B cell (primary cell): ENCODE data around the gene USB1. TPM values are rescaled to one million over a fixed set of nuclear protein-coding genes. Genes with fewer than 3 reads are reported as not detected.
A peak's percentile ranks its signal among the peaks of the same experiment; 100 is the strongest.

Experiments
- ATAC-seq: fragments of 200-7000 bp; cut with Tn5 transposase; one replicate; pipeline ENCODE4 v1.10.0; 2021; ENCODE audit warnings: low read depth, mild to moderate bottlenecking, moderate number of reproducible peaks, moderate library complexity
- CTCF ChIA-PET: fragments of 350-600 bp; sonication (Branson Sonifier 250); formaldehyde crosslinking; loops from one replicate; lab custom pipeline; 2021; ENCODE audit warnings: antibody characterized with exemption, inconsistent platforms; lab: Charles Lee
- POLR2A ChIA-PET: fragments of 350-600 bp; sonication (Branson Sonifier 250); formaldehyde crosslinking; loops from one replicate; lab custom pipeline; 2021; ENCODE audit warnings: antibody characterized with exemption; lab: Charles Lee
- DNase-seq: peaks from one replicate; pipeline ENCODE4 v3.0.0; 2013
- H2AFZ ChIP-seq: 2 replicates; pipeline ENCODE4 v1.6.1; 2012; ENCODE audit warnings: mild to moderate bottlenecking, low read depth, low read length; ENCODE audit not compliant: insufficient read depth, poor library complexity, severe bottlenecking
- H3K27ac ChIP-seq, 2 donors: 1 replicate in 1 of 2; 2 replicates in 1 of 2; pipeline ENCODE4 v1.5.1; 2012 to 2013; ENCODE audit warnings: low read length in 2 of 2, mild to moderate bottlenecking in 2 of 2, moderate library complexity in 1 of 2
- H3K27me3 ChIP-seq, 4 experiments: fragments of 200-600 bp in 1 of 4; sonication (generic) in 1 of 4; replicated peaks in 1 of 4; 1 replicate in 2 of 4; 2 replicates in 2 of 4; pipeline versions ENCODE4 v1.6.1 to v1.7.0; 2013 to 2016; ENCODE audit warnings: low read length in 3 of 4, mild to moderate bottlenecking in 2 of 4, mixed read lengths in 1 of 4, moderate library complexity in 1 of 4; ENCODE audit not compliant: insufficient read depth in 4 of 4, control insufficient read depth in 3 of 4; ENCODE audit errors: control extremely low read depth in 1 of 4
- H3K36me3 ChIP-seq, 2 experiments: replicated peaks in 1 of 2; 1 replicate in 1 of 2; 2 replicates in 1 of 2; pipeline versions ENCODE4 v1.6.1 to v1.7.1; 2013; ENCODE audit warnings: low read length in 1 of 2; ENCODE audit not compliant: insufficient read depth in 2 of 2, control insufficient read depth in 1 of 2; ENCODE audit errors: control extremely low read depth in 1 of 2, extremely low read depth in 1 of 2
- H3K4me1 ChIP-seq, 2 donors: fragments of 200-600 bp in 1 of 2; sonication (generic) in 1 of 2; 1 replicate in 1 of 2; 2 replicates in 1 of 2; pipeline versions ENCODE4 v1.5.1 to v1.6.1; 2013 to 2017; ENCODE audit warnings: low read length in 2 of 2; ENCODE audit not compliant: control insufficient read depth in 2 of 2, insufficient read depth in 2 of 2
- H3K4me2 ChIP-seq: replicated peaks from 2 replicates; pipeline ENCODE3; 2012; ENCODE audit warnings: mild to moderate bottlenecking, low read depth, low read length; ENCODE audit not compliant: poor library complexity, severe bottlenecking
- H3K4me3 ChIP-seq, 5 experiments: fragments of 200-600 bp in 1 of 5; sonication (generic) in 1 of 5; 1 replicate in 3 of 5; 2 replicates in 2 of 5; pipeline versions ENCODE4 v1.5.1 to v1.7.0; 2011 to 2016; ENCODE audit warnings: low read length in 4 of 5, mild to moderate bottlenecking in 4 of 5, low read depth in 2 of 5, control low read depth in 1 of 5, moderate library complexity in 1 of 5; ENCODE audit not compliant: insufficient read depth in 1 of 5; ENCODE audit errors: control extremely low read depth in 1 of 5, extremely low read depth in 1 of 5
- H3K79me2 ChIP-seq: fragments of 200-600 bp; sonication (generic); one replicate; pipeline ENCODE4 v1.6.0; 2016; ENCODE audit warnings: low read length; ENCODE audit not compliant: control insufficient read depth, insufficient read depth
- H3K9ac ChIP-seq: fragments of 200-600 bp; sonication (generic); 2 replicates; pipeline ENCODE4 v1.6.1; 2017; ENCODE audit warnings: mild to moderate bottlenecking, low read length, moderate library complexity
- H3K9me3 ChIP-seq, 3 donors: one replicate each; pipeline versions ENCODE4 v1.6.1 to v1.7.1; 2013; ENCODE audit warnings: low read length in 2 of 3; ENCODE audit not compliant: control insufficient read depth in 2 of 3, insufficient read depth in 1 of 3; ENCODE audit errors: control extremely low read depth in 1 of 3
- H4K20me1 ChIP-seq: 2 replicates; pipeline ENCODE4 v1.6.0; 2012; ENCODE audit warnings: mild to moderate bottlenecking, low read length; ENCODE audit not compliant: insufficient read depth, control insufficient read depth, poor library complexity, severe bottlenecking
- H3K27ac Mint-ChIP-seq: one replicate; pipeline ENCODE4 v1.8.0; 2021; ENCODE audit warnings: mixed read lengths
- H3K27me3 Mint-ChIP-seq: one replicate; pipeline ENCODE4 v1.8.0; 2021; ENCODE audit warnings: mixed read lengths
- H3K4me1 Mint-ChIP-seq: one replicate; pipeline ENCODE4 v1.8.0; 2021; ENCODE audit warnings: mixed read lengths
- H3K4me3 Mint-ChIP-seq: one replicate; pipeline ENCODE4 v1.8.0; 2021; ENCODE audit warnings: mixed read lengths
- H3K9me3 Mint-ChIP-seq: one replicate; pipeline ENCODE4 v1.8.0; 2022; ENCODE audit warnings: mixed read lengths; ENCODE audit not compliant: insufficient read depth
- EZH2 ChIP-seq: IDR thresholded peaks from 2 replicates; pipeline ENCODE4 v1.6.1; 2012; ENCODE audit warnings: borderline replicate concordance, low read depth, mild to moderate bottlenecking, moderate library complexity, low read length; ENCODE audit not compliant: insufficient read depth, poor library complexity, severe bottlenecking
- WGBS: methylation state at CpG from one replicate; pipeline ENCODE4 v1.1.5; 2013; ENCODE audit warnings: missing lambda C conversion rate; ENCODE audit not compliant: insufficient coverage; 5-methylcytosine and 5-hydroxymethylcytosine counted together
- intact Hi-C: fragments of 100-400 bp; cut with micrococcal nuclease; formaldehyde crosslinking; loops from one replicate; pipeline ENCODE4 v1.10.0; 2022
- polyA plus RNA-seq: library from polyadenylated mRNA; depleted of rRNA; stranded (reverse); fragments of >200 nt; gene quantifications from 2 replicates; pipeline ENCODE4 v1.2.3, GENCODE V29; 2012
- total RNA-seq, 2 donors: library from RNA; stranded (reverse); fragments of 120-200 nt in 1 of 2; gene quantifications; 1 replicate in 1 of 2; 2 replicates in 1 of 2; pipeline versions ENCODE4 v1.2.3 to v1.2.4, GENCODE V29; 2013 to 2022
- TF ChIP-seq, protein P1 (sequence below): fragments of 200-600 bp; IDR thresholded peaks from one replicate; pipeline ENCODE4 v1.8.0; 2022; ENCODE audit warnings: antibody characterized with exemption, mild to moderate bottlenecking

The USB1 gene
- total and polyA plus RNA-seq, 2 donors (not counting 1 experiment from before 2014, with no cell fraction given): 32.8 to 37.0 TPM

DNA sequence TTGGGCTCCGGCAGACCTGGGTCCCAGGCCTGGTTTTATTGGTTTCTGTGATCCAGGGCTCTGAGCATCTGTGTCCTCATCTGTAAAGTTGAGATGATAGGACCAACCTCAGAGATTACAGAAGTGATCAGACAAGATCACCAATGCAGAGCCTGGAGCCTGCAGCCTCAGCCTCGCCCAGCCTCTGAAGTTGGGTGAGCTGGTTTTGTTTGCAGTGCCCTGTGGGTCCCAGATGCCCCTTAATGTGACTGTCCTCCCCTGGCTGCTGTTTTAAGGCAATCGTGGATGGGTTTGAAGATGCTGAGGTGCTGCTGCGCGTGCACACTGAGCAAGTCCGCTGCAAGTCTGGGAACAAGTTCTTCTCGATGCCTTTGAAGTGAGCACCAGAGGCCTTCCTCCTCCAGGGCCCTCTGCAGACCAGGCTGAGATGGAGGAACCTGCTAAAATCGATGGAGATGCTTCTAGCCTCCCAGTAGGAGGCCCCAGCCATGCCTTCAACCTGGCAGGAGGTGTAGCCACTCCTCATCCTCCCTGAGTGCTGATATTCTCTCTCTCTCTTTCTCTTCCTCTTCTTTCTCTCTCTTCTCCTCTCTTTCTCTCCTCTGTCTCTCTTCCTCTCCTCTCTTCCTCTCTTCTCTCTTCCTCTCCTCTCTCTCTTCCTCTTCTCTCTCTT is 18.8 kb downstream of the USB1 start:
- Histone ChIP-seq H3K27ac (peak overlapping the region in 1 of 2 donors; percentile 57), H3K4me3 (no peak overlapping the region), H3K27me3 (peaks cover 0 to 10% (median 3%) of the 10 kb centered on the region in 4 experiments), H3K9ac (no peak overlapping the region), H3K9me3 (no peaks in the 10 kb centered on the region), H3K4me2 (peak overlapping the region; percentile 26), H3K4me1 (peaks cover 8 to 10% of the 10 kb centered on the region in 2 donors), H2AFZ (peak overlapping the region; percentile 65), H3K79me2 (no peaks in the 10 kb centered on the region), H4K20me1 (no peaks in the 10 kb centered on the region), H3K36me3 (peaks cover 0 to 8% of the 10 kb centered on the region in 2 experiments)
- 88% methylated on average over 8 of the region's 8 CpGs for WGBS
- Mint-ChIP-seq H3K27me3 (peaks cover 5% of the 10 kb centered on the region), H3K4me1 (peaks cover 8% of the 10 kb centered on the region), H3K4me3 (no peak overlapping the region), H3K9me3 (no peaks in the 10 kb centered on the region), H3K27ac (no peak overlapping the region)
- ChIA-PET CTCF (interaction anchor here (0.7 to 1.1 kb wide), 4 partner anchors 12 to 467 kb away, joined by 3 read pairs; no protein-coding TSS in a partner anchor), POLR2A (no interaction called here)
- ATAC-seq: no peak
- intact Hi-C loops: loop anchor here (1.0 to 10.0 kb wide), 3 partner anchors 15 to 465 kb away; no protein-coding TSS in a partner anchor
- DNase-seq: no peak
- no peak for TF ChIP-seq EZH2

DNA sequence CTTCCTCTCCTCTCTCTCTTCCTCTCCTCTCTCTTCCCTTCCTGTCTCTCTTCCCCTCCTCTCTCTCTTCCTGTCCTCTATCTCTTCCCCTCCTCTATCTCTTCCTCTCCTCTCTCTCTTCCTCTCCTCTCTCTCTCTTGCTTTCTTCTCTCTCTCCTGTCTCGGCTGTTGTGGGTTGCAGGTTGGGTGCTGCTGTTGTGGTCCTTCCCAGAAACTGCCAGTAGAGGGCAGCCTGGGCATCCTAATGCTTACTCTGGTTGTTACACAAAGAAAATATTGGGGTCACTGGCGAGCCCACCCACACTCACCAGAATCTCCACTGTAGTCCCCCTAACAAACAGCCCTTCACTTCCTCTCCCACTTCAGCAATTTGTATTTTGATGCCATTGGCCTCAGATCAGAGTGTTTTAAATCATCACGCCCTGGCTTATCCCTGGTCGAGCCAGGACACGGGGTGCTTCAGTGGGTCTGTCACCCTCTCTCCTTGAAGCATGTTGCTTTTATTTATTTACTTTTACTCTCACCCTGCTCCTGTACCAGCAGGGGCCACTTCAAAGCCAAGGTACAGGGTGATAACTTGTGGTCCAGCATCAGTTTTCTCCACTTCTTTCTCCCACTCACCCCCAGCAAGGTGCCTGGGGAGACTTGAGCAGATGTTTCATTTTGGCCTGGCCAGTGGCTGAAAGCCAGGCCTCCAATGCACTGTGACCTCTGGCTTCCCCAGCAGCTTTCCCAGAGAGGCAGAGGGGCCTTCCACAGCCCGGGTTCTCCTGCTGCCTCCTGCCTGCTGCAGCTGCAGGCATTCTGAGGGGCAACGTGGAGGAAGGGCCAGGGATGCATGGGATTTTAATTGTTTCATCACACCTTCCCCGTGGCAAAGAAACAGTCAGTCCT is 19.7 kb downstream of the USB1 start:
- H3K27me3 Mint-ChIP-seq: peaks cover 6% of the 10 kb centered on the region
- H3K27me3 ChIP-seq: peaks cover 0 to 15% (median 4%) of the 10 kb centered on the region in 4 experiments
- ATAC-seq: peak; percentile 69
- no peak overlapping the region for H3K27ac Mint-ChIP-seq
- no peak overlapping the region for H3K9ac ChIP-seq
- H3K4me2 ChIP-seq: peak overlapping the region; percentile 26
- DNase-seq: peak; percentile 67
- H3K36me3 ChIP-seq: peaks cover 0 to 8% of the 10 kb centered on the region in 2 experiments
- H3K27ac ChIP-seq: peak overlapping the region in 1 of 2 donors; percentile 57
- no peaks in the 10 kb centered on the region for H4K20me1 ChIP-seq
- ChIA-PET CTCF (interaction anchor here (1.0 kb wide), 1 partner anchor 286 kb away, joined by 3 read pairs; no protein-coding TSS in a partner anchor), POLR2A (no interaction called here)
- intact Hi-C loops: loop anchor here (1.0 to 10.0 kb wide), 3 partner anchors 16 to 464 kb away; no protein-coding TSS in a partner anchor
- no peak overlapping the region for H3K4me3 Mint-ChIP-seq
- H3K4me1 ChIP-seq: peaks cover 11 to 13% of the 10 kb centered on the region in 2 donors
- TF ChIP-seq EZH2: no peak
- TF ChIP-seq, protein P1, sequence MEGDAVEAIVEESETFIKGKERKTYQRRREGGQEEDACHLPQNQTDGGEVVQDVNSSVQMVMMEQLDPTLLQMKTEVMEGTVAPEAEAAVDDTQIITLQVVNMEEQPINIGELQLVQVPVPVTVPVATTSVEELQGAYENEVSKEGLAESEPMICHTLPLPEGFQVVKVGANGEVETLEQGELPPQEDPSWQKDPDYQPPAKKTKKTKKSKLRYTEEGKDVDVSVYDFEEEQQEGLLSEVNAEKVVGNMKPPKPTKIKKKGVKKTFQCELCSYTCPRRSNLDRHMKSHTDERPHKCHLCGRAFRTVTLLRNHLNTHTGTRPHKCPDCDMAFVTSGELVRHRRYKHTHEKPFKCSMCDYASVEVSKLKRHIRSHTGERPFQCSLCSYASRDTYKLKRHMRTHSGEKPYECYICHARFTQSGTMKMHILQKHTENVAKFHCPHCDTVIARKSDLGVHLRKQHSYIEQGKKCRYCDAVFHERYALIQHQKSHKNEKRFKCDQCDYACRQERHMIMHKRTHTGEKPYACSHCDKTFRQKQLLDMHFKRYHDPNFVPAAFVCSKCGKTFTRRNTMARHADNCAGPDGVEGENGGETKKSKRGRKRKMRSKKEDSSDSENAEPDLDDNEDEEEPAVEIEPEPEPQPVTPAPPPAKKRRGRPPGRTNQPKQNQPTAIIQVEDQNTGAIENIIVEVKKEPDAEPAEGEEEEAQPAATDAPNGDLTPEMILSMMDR: peak; percentile 84
- no peak overlapping the region for H3K4me3 ChIP-seq
- WGBS: 77% methylated on average over 5 of the region's 8 CpGs
- H3K4me1 Mint-ChIP-seq: peaks cover 9% of the 10 kb centered on the region
- H3K79me2 ChIP-seq: no peaks in the 10 kb centered on the region
- H3K9me3 Mint-ChIP-seq: no peaks in the 10 kb centered on the region
- H3K9me3 ChIP-seq: no peaks in the 10 kb centered on the region
- peak overlapping the region; percentile 65 for H2AFZ ChIP-seq
